GM19438 (cell line): ENCODE measurements around the gene INHA.
A peak's percentile ranks its signal among the peaks of the same experiment; 100 is the strongest.

Experiments used
- ATAC-seq: cut with Tn5 transposase; IDR thresholded peaks from one replicate; pipeline ENCODE4 v1.9.1; 2021; ENCODE audit warnings: low read depth; ENCODE audit not compliant: unreplicated experiment

INHA gene

GRCh38 chr2:219571311-219572236 lies 536 bp upstream of the INHA start, which contains the start of gene OBSL1:
Gene OBSL1 (minus strand): TSS chr2:219571539. CDS start chr2:219571232, 307 bp downstream.
- ATAC-seq = no peak

DNA sequence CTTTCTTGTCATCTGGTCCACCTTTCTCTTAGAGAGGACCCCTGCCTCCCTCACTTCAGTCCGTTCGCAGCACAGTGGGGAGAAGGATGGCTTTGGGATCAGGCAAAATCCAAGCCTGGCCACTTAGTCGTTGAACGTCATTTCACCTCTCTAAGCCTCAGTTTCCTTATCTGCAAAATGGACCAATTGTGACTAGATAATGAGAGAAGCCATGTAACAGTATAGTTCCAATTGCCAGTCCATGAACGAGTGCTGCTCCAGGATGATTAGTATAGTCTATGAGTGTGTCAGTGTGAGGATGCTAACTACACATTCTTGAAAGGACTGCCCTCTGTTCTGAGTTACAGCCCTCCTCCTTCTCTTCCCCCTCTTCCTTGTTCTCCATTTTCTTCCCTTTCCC lies 1.1 kb downstream of the INHA start:
- ATAC-seq = no peak

GRCh38 chr2:219574484-219575311 lies 2.6 kb downstream of the INHA start:
- no peak for ATAC-seq

- no peak for ATAC-seq
These were observed 3.7 kb downstream of the INHA start for GRCh38 chr2:219575566-219576504.

GRCh38 chr2:219576505-219577388 lies 4.6 kb downstream of the INHA start:
- ATAC-seq = no peak

GRCh38 chr2:219578811-219579613 lies 6.9 kb downstream of the INHA start:
- ATAC-seq = no peak

DNA sequence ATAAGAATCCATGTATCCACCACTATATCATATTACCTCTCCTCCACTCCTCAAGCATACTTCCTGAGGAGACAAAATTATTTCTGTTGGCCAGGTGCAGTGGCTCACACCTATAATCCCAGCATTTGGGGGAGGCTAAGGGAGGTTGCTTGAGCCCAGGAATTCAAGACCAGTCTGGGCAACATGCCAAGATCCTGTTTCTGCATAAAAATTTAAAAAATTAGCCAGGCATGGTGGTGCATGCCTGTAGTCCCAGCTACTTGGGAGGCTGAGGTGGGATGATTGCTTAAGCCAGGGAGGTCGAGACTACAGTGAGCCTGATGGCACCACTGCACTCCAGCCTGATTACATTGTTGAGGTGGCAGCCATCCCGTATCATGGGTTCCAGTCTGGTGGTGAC lies 9.2 kb downstream of the INHA start:
- no peak for ATAC-seq

- no peak for ATAC-seq
These were observed 19.0 kb downstream of the INHA start for GRCh38 chr2:219591091-219591490.

- ATAC-seq = no peak
These were observed 20.6 kb downstream of the INHA start for GRCh38 chr2:219592736-219593135.

GRCh38 chr2:219593154-219593553 lies 21.0 kb downstream of the INHA start:
- no peak for ATAC-seq

DNA sequence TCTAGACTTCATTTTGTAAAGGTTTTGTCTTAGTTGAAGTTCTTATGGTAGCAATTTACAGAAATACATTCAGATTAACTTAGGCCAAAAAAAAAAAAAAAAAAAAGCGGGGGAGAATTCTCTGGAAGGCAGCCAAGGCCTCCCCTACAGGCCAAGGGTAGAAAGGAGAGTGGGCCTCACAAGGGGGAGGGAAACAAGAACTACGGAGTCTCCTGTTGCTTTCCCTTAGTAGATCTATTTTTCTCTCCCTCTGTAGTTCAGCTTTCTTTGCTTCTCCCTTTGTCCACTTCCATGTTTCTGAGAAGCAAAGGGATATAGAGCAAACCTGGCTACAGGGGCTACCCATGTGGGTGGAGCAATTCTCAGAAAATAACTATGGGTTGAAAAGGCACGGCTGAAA lies 23.1 kb downstream of the INHA start:
- ATAC-seq = no peak

DNA sequence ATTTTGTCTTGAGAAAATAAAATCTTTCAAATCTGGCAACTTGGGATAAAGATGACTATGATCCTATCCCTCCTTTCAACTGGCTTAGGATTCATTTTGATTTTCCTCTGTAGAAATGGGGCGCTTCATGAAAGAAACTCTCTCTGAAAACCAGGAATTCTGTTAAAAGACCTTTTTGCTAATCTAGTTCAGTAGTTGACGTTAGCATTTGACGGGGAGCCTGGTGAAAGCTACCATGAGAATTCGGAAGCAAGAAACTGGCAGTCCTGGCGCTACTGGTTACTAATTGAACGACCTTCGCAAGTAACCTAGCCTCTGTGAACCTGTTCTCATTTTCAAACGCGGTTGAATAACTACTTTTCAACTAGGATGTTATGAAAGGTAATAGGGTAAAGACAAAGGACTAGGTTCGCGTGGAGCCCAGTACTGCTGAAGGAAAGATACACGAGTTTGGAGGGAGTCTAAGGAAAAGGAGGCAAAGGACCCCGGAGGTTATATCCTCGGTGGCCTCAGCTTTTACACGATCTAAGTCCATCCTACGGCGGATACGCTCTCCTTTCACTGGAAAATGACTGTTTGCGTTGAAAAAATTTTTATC lies 24.9 kb downstream of the INHA start:
- peak; percentile 8 for ATAC-seq

GRCh38 chr2:219597552-219598307 lies 25.6 kb downstream of the INHA start, which contains the start of gene STK11IP:
Gene STK11IP (plus strand): TSS chr2:219597857. CDS start chr2:219598120, 263 bp downstream.
- ATAC-seq = peak; percentile 90

- no peak for ATAC-seq
These were observed 26.4 kb downstream of the INHA start for GRCh38 chr2:219598308-219599078.

- ATAC-seq = no peak
These were observed 31.7 kb downstream of the INHA start for GRCh38 chr2:219603771-219604170.

DNA sequence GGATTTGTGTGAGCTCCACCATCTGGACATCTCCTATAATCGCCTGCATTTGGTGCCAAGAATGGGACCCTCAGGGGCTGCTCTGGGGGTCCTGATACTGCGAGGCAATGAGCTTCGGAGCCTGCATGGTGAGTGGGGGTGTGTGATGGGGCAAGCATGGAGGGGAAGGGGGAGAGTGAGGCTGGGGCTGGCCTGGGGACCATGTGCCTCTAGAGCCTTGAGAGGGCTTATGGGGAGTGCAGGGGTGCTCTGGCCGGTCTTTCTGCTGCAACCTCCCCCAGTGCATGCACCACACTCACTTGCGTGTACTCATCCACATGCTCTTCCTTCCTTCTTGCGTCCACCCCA lies 33.5 kb downstream of the INHA start:
- ATAC-seq = no peak

- ATAC-seq = no peak
These were observed 35.8 kb downstream of the INHA start for GRCh38 chr2:219607931-219608330.
